ENCODE measurements around the gene PSAPL1. TPM values are rescaled to one million over a fixed set of nuclear protein-coding genes. Genes with fewer than 3 reads are reported as not detected.

PSAPL1 gene
- 10 to 100 TPM in 2 of 5 donors, under 1 TPM in 1, not detected in 2; 0.45 to 37.5 (median 14.8) TPM for total RNA-seq
- 1 to 10 TPM in 2 of 3 donors, under 1 TPM in 1; 0.03 to 7.0 (median 4.3) TPM for polyA plus RNA-seq
- long read RNA-seq, donor 1, full-length matches to known transcripts: 4 of 4 reads
- long read RNA-seq, donor 1, partial matches to known transcripts: 0 of 4 reads
- long read RNA-seq, donor 1, other reads (novel, unspliced or antisense): 0 of 4 reads
- long read RNA-seq, donor 2, full-length matches to known transcripts: 12 of 12 reads
- long read RNA-seq, donor 2, partial matches to known transcripts: 0 of 12 reads
- long read RNA-seq, donor 2, other reads (novel, unspliced or antisense): 0 of 12 reads
- long read RNA-seq, donor 3, full-length matches to known transcripts: 3 of 3 reads
- long read RNA-seq, donor 3, partial matches to known transcripts: 0 of 3 reads
- long read RNA-seq, donor 3, other reads (novel, unspliced or antisense): 0 of 3 reads
- long read RNA-seq, donor 4: 0 reads
- long read RNA-seq, donor 5, full-length matches to known transcripts: 2 of 2 reads
- long read RNA-seq, donor 5, partial matches to known transcripts: 0 of 2 reads
- long read RNA-seq, donor 5, other reads (novel, unspliced or antisense): 0 of 2 reads
- long read RNA-seq, donor 6: 0 reads
- long read RNA-seq, donor 7, full-length matches to known transcripts: 13 of 13 reads
- long read RNA-seq, donor 7, partial matches to known transcripts: 0 of 13 reads
- long read RNA-seq, donor 7, other reads (novel, unspliced or antisense): 0 of 13 reads
- long read RNA-seq, donor 8, full-length matches to known transcripts: 1 of 1 reads
- long read RNA-seq, donor 8, partial matches to known transcripts: 0 of 1 reads
- long read RNA-seq, donor 8, other reads (novel, unspliced or antisense): 0 of 1 reads
- long read RNA-seq, donor 9: 0 reads
- long read RNA-seq, donor 10, full-length matches to known transcripts: 2 of 2 reads
- long read RNA-seq, donor 10, partial matches to known transcripts: 0 of 2 reads
- long read RNA-seq, donor 10, other reads (novel, unspliced or antisense): 0 of 2 reads

GRCh38 chr4:7434766-7435150 lies at the start of gene PSAPL1:
Gene PSAPL1 (minus strand): TSS chr4:7434930. CDS start chr4:7434879, 51 bp downstream.
- intact Hi-C loops (cut with DNase I; ENCODE audit: low total_unique reads): no loop called here
- WGBS, 5 donors: 14 to 32% (median 22%) methylated on average over 7 of the region's 7 CpGs
- Histone ChIP-seq H3K27ac (peak within 1 kb of the TSS in 4 of 5 donors; percentile 11 to 73 (median 34)), H3K9me3 (peaks cover 0 to 8% (median 0%) of the 10 kb centered on the region in 4 donors), H3K4me3 (peak within 1 kb of the TSS in 1 of 4 donors; percentile 23), H3K4me1 (peaks cover 0 to 20% (median 14%) of the 10 kb centered on the region in 4 donors), H3K27me3 (peaks cover 0 to 9% (median 0%) of the 10 kb centered on the region in 3 donors), H3K36me3 (no peaks in the 10 kb centered on the region)
- TF ChIP-seq EP300 (IDR thresholded peaks at IDR 0.05) (no peak), CTCF (IDR thresholded peaks at IDR 0.05) (no peak), POLR2AphosphoS5 (IDR thresholded peaks at IDR 0.05) (peak in 1 of 3 donors; percentile 74), POLR2A (IDR thresholded peaks at IDR 0.05) (no peak)
- DNase-seq: peak; percentile 74 to 87

GRCh38 chr4:7481227-7481626 lies 46.5 kb upstream of the PSAPL1 start:
- no peak for TF ChIP-seq CTCF (IDR thresholded peaks at IDR 0.05)
- no peak for TF ChIP-seq POLR2A (IDR thresholded peaks at IDR 0.05)
- no peak for TF ChIP-seq EP300 (IDR thresholded peaks at IDR 0.05)
- TF ChIP-seq POLR2AphosphoS5 (IDR thresholded peaks at IDR 0.05): no peak
- WGBS, 5 donors: 80 to 88% (median 84%) methylated on average over 14 of the region's 14 CpGs
- intact Hi-C loops (cut with DNase I; ENCODE audit: low total_unique reads): no loop called here

GRCh38 chr4:7480423-7480822 lies 45.7 kb upstream of the PSAPL1 start:
- H3K9me3 ChIP-seq: no peaks in the 10 kb centered on the region
- no peak for DNase-seq
- no peak overlapping the region for H3K4me3 ChIP-seq
- WGBS, 5 donors: 81 to 89% (median 88%) methylated on average over 11 to 16 of the region's 16 CpGs
- intact Hi-C loops (cut with DNase I; ENCODE audit: low total_unique reads): no loop called here
- H3K27ac ChIP-seq: no peak overlapping the region
- H3K27me3 ChIP-seq: peaks cover 0 to 4% (median 0%) of the 10 kb centered on the region in 3 donors
- TF ChIP-seq POLR2AphosphoS5 (IDR thresholded peaks at IDR 0.05) (no peak), POLR2A (IDR thresholded peaks at IDR 0.05) (no peak), EP300 (IDR thresholded peaks at IDR 0.05) (no peak), CTCF (IDR thresholded peaks at IDR 0.05) (no peak)
- no peaks in the 10 kb centered on the region for H3K36me3 ChIP-seq
- no peaks in the 10 kb centered on the region for H3K4me1 ChIP-seq

More at GRCh38 chr4:7481227-7481626, 46.5 kb upstream of the PSAPL1 start:
- H3K9me3 ChIP-seq: no peaks in the 10 kb centered on the region
- DNase-seq: no peak
- no peaks in the 10 kb centered on the region for H3K4me1 ChIP-seq
- H3K36me3 ChIP-seq: no peaks in the 10 kb centered on the region
- H3K4me3 ChIP-seq: no peak overlapping the region
- peaks cover 0 to 12% (median 0%) of the 10 kb centered on the region in 3 donors for H3K27me3 ChIP-seq
- H3K27ac ChIP-seq: no peak overlapping the region

- 66 to 88% (median 72%) methylated on average over 11 of the region's 11 CpGs for WGBS, 5 donors
- intact Hi-C loops (cut with DNase I; ENCODE audit: low total_unique reads): no loop called here
- TF ChIP-seq POLR2AphosphoS5 (IDR thresholded peaks at IDR 0.05): no peak
- H3K27ac ChIP-seq: no peak overlapping the region
- DNase-seq: no peak
- H3K27me3 ChIP-seq: peaks cover 0 to 3% (median 0%) of the 10 kb centered on the region in 3 donors
- H3K4me1 ChIP-seq: no peaks in the 10 kb centered on the region
- H3K36me3 ChIP-seq: no peaks in the 10 kb centered on the region
- no peaks in the 10 kb centered on the region for H3K9me3 ChIP-seq
- H3K4me3 ChIP-seq: no peak overlapping the region
Observed at GRCh38 chr4:7478665-7479064, 43.9 kb upstream of the PSAPL1 start.
